GM12878 (cell line): ENCODE data around the gene CLDN15.

Experiments
- RCOR1 ChIP-seq: conservative IDR thresholded peaks from 2 replicates; pipeline ENCODE4 v1.6.1; 2012; ENCODE audit warnings: low read depth, low read length, improper control_type of control experiment
- TCF7 ChIP-seq: IDR thresholded peaks from 2 replicates; pipeline ENCODE4 v1.6.1; 2014; ENCODE audit warnings: antibody characterized with exemption, borderline replicate concordance

- TF ChIP-seq TCF7, result no peak
- no peak for TF ChIP-seq RCOR1
Observed at GRCh38 chr7:101189109-101189508, 48.5 kb downstream of the CLDN15 start.
